Sigmoid colon (tissue), 7 donors: ENCODE data around the gene CPN2. TPM values are rescaled to one million over a fixed set of nuclear protein-coding genes. Genes with fewer than 3 reads are reported as not detected.
A peak's percentile ranks its signal among the peaks of the same experiment; 100 is the strongest.

Experiments used
- DNase-seq: peaks from one replicate; pipeline ENCODE4 v3.0.0-alpha.2; 2019
- H3K27ac ChIP-seq, 4 donors: fragments of 200-600 bp; sonication (generic); one replicate each; pipeline ENCODE4 v1.5.1; 2016 to 2019; ENCODE audit warnings: mild to moderate bottlenecking in 1 of 4
- H3K27me3 ChIP-seq, 3 donors: fragments of 200-600 bp; sonication (generic); one replicate each; pipeline ENCODE4 v1.5.1; 2019; ENCODE audit warnings: mild to moderate bottlenecking in 1 of 3
- H3K36me3 ChIP-seq, 4 donors: fragments of 200-600 bp; sonication (generic); one replicate each; pipeline ENCODE4 v1.5.1; 2016 to 2019
- H3K4me1 ChIP-seq, 4 donors: fragments of 200-600 bp; sonication (generic); one replicate each; pipeline ENCODE4 v1.5.1; 2017 to 2019
- H3K4me3 ChIP-seq, 4 donors: fragments of 200-600 bp; sonication (generic); one replicate each; pipeline ENCODE4 v1.5.1; 2017 to 2019; ENCODE audit warnings: mild to moderate bottlenecking in 2 of 4, moderate library complexity in 1 of 4
- H3K9me3 ChIP-seq, 4 donors: fragments of 200-600 bp in 3 of 4; sonication (generic) in 3 of 4; one replicate each; pipeline versions ENCODE4 v1.5.1 to v1.6.1; 2013 to 2019
- EP300 ChIP-seq, 4 donors: sonication (generic); formaldehyde crosslinking; IDR thresholded peaks; one replicate each; pipeline ENCODE4 v1.6.1; 2017; ENCODE audit warnings: antibody characterized with exemption in 4 of 4
- POLR2A ChIP-seq, 2 donors: fragments of 450-650 bp; IDR thresholded peaks; one replicate each; pipeline ENCODE4 v1.6.1; 2016; ENCODE audit warnings: antibody characterized with exemption in 2 of 2, mild to moderate bottlenecking in 2 of 2, moderate library complexity in 2 of 2
- POLR2AphosphoS5 ChIP-seq, 4 donors: sonication (generic); formaldehyde crosslinking; IDR thresholded peaks; one replicate each; pipeline ENCODE4 v1.6.1; 2017; ENCODE audit warnings: antibody characterized with exemption in 4 of 4
- WGBS, 2 donors: extraction: QIAGEN DNeasy Blood & Tissue Kit; methylation state at CpG; one replicate each; pipeline ENCODE4 v1.1.7; 2013; 5-methylcytosine and 5-hydroxymethylcytosine counted together
- intact Hi-C: fragments of 100-400 bp; cut with DNase I; formaldehyde crosslinking; loops from one replicate; pipeline ENCODE4 v1.15.1; 2023
- polyA plus RNA-seq, 3 donors: library from polyadenylated mRNA; stranded (reverse); fragments of 200-250 nt; gene quantifications; one replicate each; pipeline ENCODE4 v1.2.3, GENCODE V29; 2013
- total RNA-seq, 4 donors: library from RNA; depleted of rRNA; stranded (reverse); fragments of >200 nt; gene quantifications; one replicate each; pipeline ENCODE4 v1.1.0, GENCODE V29; 2016
- TF ChIP-seq, protein P1 (sequence below), 4 experiments: fragments of 450-650 bp in 3 of 4; fragments of 200-600 bp in 1 of 4; IDR thresholded peaks; one replicate each; pipeline ENCODE4 v1.5.1; 2016 to 2019; ENCODE audit warnings: antibody characterized with exemption in 4 of 4, mild to moderate bottlenecking in 3 of 4, moderate library complexity in 2 of 4
- donor health status: healthy with polysubstance abuse.
- donor health status: Bipolar disorder and iron deficiency.
- donor health status: healthy.

CPN2 gene
- total and polyA plus RNA-seq, 7 donors = 0.01 TPM; not detected in 6

DNA sequence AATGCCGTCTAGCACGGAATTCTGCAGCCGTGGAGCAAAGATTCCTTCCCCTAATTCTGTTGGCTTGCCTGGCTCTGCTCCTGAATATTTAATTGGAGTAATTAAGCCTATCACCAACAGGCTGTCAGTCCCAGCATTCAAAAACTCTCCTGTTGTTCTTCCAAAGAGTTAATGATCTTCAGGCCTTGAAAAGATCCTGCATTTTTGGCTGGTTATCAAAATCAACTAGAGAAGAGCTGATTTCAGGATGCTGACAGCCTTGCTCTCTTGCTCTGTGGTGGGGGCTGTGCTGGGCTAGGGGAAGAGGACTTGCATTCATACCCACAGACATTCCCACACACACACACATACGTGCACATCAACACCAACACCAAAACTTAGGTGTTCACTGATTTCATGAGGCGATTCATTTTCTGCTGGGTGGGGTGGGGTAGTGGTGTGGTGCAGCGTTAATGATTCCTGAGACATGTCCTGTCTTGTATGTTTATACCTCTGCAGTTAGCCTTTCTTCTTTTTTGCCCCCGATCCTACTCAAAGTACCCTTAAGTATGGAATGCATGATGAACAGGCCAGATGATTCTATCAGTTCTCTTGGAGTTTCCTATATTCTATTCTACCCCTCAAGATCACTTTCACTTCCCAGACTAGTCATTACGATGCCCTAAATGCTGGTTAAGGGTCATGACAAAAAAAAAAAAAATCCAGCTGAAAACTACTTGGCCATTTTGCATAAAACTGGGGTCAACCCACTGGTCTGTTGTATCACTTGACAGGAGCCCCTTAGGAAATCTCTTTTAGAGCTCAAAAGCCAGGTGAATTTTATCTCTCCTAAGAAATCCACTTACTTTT, 42.3 kb downstream of the CPN2 start:
- TF ChIP-seq, protein P1, sequence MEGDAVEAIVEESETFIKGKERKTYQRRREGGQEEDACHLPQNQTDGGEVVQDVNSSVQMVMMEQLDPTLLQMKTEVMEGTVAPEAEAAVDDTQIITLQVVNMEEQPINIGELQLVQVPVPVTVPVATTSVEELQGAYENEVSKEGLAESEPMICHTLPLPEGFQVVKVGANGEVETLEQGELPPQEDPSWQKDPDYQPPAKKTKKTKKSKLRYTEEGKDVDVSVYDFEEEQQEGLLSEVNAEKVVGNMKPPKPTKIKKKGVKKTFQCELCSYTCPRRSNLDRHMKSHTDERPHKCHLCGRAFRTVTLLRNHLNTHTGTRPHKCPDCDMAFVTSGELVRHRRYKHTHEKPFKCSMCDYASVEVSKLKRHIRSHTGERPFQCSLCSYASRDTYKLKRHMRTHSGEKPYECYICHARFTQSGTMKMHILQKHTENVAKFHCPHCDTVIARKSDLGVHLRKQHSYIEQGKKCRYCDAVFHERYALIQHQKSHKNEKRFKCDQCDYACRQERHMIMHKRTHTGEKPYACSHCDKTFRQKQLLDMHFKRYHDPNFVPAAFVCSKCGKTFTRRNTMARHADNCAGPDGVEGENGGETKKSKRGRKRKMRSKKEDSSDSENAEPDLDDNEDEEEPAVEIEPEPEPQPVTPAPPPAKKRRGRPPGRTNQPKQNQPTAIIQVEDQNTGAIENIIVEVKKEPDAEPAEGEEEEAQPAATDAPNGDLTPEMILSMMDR (IDR thresholded peaks at IDR 0.05) = no peak
- 79 to 84% methylated on average over 8 of the region's 8 CpGs for WGBS, 2 donors
- peak; percentile 30 for DNase-seq
- intact Hi-C loops = no loop called here
- Histone ChIP-seq H3K36me3 (no peaks in the 10 kb centered on the region), H3K27me3 (no peaks in the 10 kb centered on the region), H3K9me3 (no peaks in the 10 kb centered on the region), H3K4me3 (no peak overlapping the region), H3K27ac (no peak overlapping the region), H3K4me1 (peaks cover 0 to 26% (median 23%) of the 10 kb centered on the region in 4 donors)

- DNase-seq = peak; percentile 14
- whole genome bisulfite sequencing, 2 donors = 86 to 92% methylated on average over 8 of the region's 8 CpGs
- H3K27ac ChIP-seq = no peak overlapping the region
- H3K36me3 ChIP-seq = no peaks in the 10 kb centered on the region
- peaks cover 0 to 17% (median 13%) of the 10 kb centered on the region in 4 donors for H3K4me1 ChIP-seq
- no peaks in the 10 kb centered on the region for H3K9me3 ChIP-seq
- intact Hi-C loops = no loop called here
- no peak for TF ChIP-seq EP300 (IDR thresholded peaks at IDR 0.05)
- TF ChIP-seq POLR2AphosphoS5 (IDR thresholded peaks at IDR 0.05) = no peak
- TF ChIP-seq, protein P1 (IDR thresholded peaks at IDR 0.05) = no peak
- TF ChIP-seq POLR2A (IDR thresholded peaks at IDR 0.05) = no peak
- H3K4me3 ChIP-seq = no peak overlapping the region
- no peaks in the 10 kb centered on the region for H3K27me3 ChIP-seq
Measured at GRCh38 chr3:194307849-194308248, 43.3 kb downstream of the CPN2 start.

DNA sequence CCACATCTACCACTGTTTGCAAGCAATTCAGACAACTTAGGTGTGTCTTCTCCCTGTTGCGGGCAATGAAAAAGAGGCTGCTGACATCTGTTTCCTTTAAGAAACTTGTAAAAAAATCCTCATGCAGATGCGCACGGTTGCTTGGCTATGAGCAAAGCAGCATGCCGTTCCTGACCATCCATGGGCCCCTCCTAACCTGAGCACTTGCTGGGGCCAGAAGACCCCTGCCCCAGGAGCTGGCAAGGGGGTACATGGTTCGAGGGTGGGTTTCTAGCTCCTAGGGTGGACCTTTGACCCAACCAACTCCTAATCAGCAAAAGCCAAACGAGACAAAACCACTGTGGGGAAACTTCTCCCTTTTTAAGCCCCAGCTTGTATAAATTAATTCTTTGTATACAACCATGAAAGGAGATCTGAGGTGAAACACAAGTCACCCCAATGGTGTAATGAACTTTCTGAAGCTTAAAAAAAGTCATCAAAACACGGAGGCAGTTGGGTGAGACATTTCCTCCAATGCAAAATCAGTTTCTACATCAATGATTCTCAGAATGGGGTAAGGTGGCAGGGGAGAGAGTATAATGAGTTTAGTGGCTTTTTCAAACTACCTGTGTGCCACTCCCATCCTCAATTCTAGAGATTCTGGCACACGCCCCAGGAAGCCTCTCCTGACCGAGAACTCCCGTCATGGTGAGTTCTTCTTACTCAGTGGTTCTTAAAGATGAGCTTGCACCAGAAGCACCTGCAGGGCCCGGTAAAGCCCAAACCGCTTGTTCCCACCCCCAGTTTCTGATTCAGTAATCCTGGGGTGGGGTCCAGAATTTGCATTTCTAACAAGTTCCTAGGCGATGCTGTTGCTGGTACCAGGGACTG, 44.1 kb downstream of the CPN2 start:
- 25 to 30% methylated on average over 13 of the region's 13 CpGs for WGBS, 2 donors
- Histone ChIP-seq H3K36me3 (no peaks in the 10 kb centered on the region), H3K27ac (no peak overlapping the region), H3K4me3 (no peak overlapping the region), H3K9me3 (no peaks in the 10 kb centered on the region), H3K4me1 (peaks cover 0 to 8% (median 6%) of the 10 kb centered on the region in 4 donors), H3K27me3 (no peaks in the 10 kb centered on the region)
- peak; percentile 40 for DNase-seq
- TF ChIP-seq POLR2AphosphoS5 (IDR thresholded peaks at IDR 0.05) = no peak
- TF ChIP-seq EP300 (IDR thresholded peaks at IDR 0.05) = no peak
- TF ChIP-seq POLR2A (IDR thresholded peaks at IDR 0.05) = no peak
- TF ChIP-seq, protein P1 (IDR thresholded peaks at IDR 0.05) = no peak
- intact Hi-C loops = no loop called here

- DNase-seq = peak; percentile 63
- Histone ChIP-seq H3K4me1 (peaks cover 0 to under 1% (median 0%) of the 10 kb centered on the region in 4 donors), H3K27me3 (no peaks in the 10 kb centered on the region), H3K9me3 (no peaks in the 10 kb centered on the region), H3K4me3 (no peak overlapping the region), H3K27ac (no peak overlapping the region), H3K36me3 (no peaks in the 10 kb centered on the region)
- intact Hi-C loops = no loop called here
- WGBS, 2 donors = 25 to 27% methylated on average over 11 of the region's 11 CpGs
- TF ChIP-seq EP300 (IDR thresholded peaks at IDR 0.05) (no peak), POLR2A (IDR thresholded peaks at IDR 0.05) (no peak), POLR2AphosphoS5 (IDR thresholded peaks at IDR 0.05) (no peak)
- TF ChIP-seq, protein P1 (IDR thresholded peaks at IDR 0.05) = no peak
Measured at GRCh38 chr3:194306109-194306686, 44.9 kb downstream of the CPN2 start.
